ENCODE data around the gene SF1.

SF1 gene

DNA sequence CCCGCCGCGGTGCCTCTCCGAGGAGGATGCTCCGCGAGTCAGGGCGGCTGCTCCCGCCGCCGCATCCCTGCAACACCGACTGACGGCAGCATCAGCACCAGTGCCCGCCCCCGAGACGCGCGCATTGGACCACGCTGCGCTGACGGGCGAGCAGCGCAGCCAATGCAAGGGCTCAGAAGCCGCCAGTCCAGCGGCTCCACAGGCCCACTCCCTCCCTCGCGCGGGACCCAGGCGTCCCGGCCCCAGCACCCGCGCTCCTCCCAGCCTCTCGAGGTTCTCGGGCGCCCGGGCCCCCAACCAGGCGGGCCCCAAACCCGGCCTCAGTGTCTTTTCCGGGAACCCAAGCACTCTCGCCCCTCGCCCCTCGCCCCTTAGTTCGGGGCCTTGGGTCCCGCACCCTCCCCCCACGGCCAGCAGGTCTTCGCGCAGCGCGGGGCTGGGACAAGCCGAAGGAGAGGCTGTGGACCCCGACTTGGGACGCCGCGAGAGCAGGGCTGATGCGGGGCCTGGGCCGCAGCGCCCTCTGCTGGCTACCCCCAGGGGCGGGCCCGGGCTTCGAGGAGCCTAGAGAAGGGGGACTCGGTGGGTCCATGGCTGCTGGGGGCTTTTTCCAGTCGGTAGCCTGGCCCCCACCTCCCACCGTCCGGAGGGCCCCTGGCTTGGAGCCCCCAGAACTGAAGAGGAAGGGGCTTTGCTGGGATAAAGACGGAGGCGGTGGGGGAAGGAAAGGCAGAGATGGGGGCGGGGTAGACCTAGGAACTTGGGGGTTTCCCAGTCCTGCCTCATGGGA, 55.0 kb downstream of the SF1 start, which contains the start of gene NRXN2:
Gene NRXN2, minus strand, starts transcription at position 81 of the 790 bp plus-strand sequence. CDS start 9,498 bp downstream, outside the sequence.
- peak; percentile 90 for DNase-seq

- DNase-seq = no peak
Measured at GRCh38 chr11:64722141-64723065, 55.9 kb downstream of the SF1 start.

- DNase-seq = no peak
Measured at GRCh38 chr11:64721359-64721699, 57.0 kb downstream of the SF1 start.

GRCh38 chr11:64720640-64721358, 57.5 kb downstream of the SF1 start:
- no peak for DNase-seq

- no peak for DNase-seq
Measured at GRCh38 chr11:64720167-64720566, 58.2 kb downstream of the SF1 start.

GRCh38 chr11:64719406-64719805, 58.9 kb downstream of the SF1 start:
- no peak for DNase-seq

DNA sequence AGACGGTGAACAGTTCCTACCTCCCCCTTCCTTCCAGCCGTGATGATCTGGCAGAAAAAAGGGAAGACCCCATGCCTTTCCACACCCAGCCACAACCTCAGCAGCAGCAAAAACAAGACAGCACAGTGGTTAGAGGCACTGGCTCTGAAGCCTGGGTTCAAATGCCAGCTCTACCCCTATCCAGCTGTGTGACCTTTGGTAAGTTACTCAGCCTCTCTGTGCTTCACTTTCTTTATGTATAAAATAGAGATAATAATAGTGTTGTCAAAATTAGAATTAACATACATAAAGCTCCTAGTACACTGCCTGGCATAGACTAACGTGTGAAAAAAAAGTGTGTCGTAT, 59.6 kb downstream of the SF1 start:
- no peak for DNase-seq

- DNase-seq = no peak
Measured at GRCh38 chr11:64718084-64718779, 60.1 kb downstream of the SF1 start.

DNA sequence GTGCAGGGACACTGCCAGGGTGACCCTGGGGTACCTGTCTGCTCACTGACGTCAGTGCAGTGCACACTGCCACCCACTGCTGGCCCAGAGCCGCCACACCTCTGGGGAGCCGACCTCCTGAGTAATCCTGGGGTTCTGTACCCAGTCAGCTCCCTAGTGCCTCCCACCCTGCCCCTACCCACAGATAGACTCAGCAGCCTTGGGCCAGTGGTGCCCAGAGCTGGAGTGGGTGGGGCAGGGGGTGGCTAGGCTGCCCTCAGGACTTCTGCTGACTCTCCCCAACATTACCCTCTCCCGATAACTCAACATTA, 61.1 kb downstream of the SF1 start:
- no peak for DNase-seq

GRCh38 chr11:64716473-64717267, 61.7 kb downstream of the SF1 start:
- DNase-seq = no peak

DNA sequence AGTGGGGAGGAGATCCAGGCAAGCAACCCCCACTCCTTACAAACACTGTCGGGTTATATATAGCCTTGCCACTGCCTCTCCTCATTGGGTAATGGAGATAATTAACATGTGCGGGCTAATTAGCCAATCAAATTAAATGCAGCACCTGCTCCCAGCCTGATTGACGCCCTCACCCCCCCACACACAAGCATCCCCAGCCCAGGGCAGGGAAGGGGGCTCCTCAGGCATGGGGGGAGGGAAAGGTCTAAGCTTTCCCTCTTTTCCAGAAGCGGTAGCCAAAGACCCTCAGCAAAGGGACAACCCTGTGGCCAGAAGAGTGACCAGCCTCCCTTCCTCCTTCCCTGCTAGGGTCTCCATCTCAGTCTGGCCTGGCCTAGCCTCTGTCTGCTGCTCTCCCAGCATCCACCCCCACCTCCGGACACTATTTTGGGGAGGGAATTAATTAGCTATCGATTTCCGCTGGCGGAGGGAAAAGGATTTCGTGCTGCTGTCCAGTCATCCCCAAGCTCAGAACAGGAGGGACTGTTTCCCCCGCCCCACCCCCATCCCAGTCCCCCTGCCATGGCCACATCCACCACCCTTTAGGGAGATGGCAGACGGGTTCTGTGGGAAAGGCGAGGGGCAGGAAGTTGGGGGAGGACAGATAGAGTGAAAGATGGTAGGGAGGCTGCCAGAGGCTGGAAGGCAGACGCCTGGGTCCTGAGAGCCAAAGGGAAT, 62.4 kb downstream of the SF1 start:
- DNase-seq = no peak

- DNase-seq = no peak
Measured at GRCh38 chr11:64715110-64715509, 63.2 kb downstream of the SF1 start.

DNA sequence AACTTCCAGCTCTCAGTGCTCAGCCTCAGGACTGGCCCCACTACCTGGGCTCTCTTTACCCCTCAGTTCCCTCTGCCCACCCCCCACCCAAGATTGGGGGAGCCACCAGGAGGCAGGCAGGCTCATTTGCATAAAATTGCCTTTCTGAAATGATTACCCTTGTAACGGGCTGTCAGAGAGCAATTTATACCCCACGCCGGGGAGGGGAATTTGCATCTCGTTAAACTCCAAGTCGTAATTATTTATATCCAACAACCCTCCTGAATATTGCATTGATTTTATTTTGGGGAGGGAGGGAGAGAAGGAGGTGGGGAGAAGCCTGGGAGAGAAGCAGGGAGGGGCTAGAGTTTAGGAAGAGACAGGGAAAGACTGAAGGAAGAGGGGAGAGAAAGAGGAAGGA, 63.7 kb downstream of the SF1 start:
- no peak for DNase-seq

Data from CD4-positive, alpha-beta T cell treated with Interleukin-6 for 4 hours (primary cell).